ENCODE measurements around the gene IFT25. TPM values are rescaled to one million over a fixed set of nuclear protein-coding genes. Genes with fewer than 3 reads are reported as not detected.
A peak's percentile ranks its signal among the peaks of the same experiment; 100 is the strongest.

IFT25 gene
- total and polyA plus RNA-seq, 2 of the 13 experiments (the other 11 are each of a cell fraction or from before 2014, with no cell fraction given), result 19.7 to 48.0 TPM

GRCh38 chr1:53911442-53911841, 34.1 kb downstream of the IFT25 start:
- Histone ChIP-seq H3K79me2 (ENCODE audit: insufficient read depth, low read length) (no peaks in the 10 kb centered on the region), H3K9me3 (ENCODE audit: low read length) (no peaks in the 10 kb centered on the region), H4K20me1 (ENCODE audit: insufficient read depth, low read length) (no peaks in the 10 kb centered on the region), H3K27me3 (ENCODE audit: control insufficient read depth in 1 of 2, insufficient read depth in 2 of 2, low read length in 2 of 2) (no peaks in the 10 kb centered on the region), H2AFZ (ENCODE audit: low read length) (no peak overlapping the region), H3K9ac (ENCODE audit: insufficient read depth, low read depth, low read length) (no peak overlapping the region), H3K4me2 (ENCODE audit: low read depth, low read length) (no peak overlapping the region), H3K4me1 (ENCODE audit: insufficient read depth, low read length) (peaks cover 57% of the 10 kb centered on the region), H3K4me3 (replicated peaks in 1 of 3; ENCODE audit: insufficient read depth in 1 of 3, low read depth in 2 of 3, low read length in 3 of 3) (no peak overlapping the region), H3K27ac (ENCODE audit: extremely low read length, insufficient read depth, low read length) (no peak overlapping the region), H3K36me3 (replicated peaks in 1 of 2; ENCODE audit: control insufficient read depth in 1 of 2, insufficient read depth in 2 of 2, low read length in 2 of 2) (no peaks in the 10 kb centered on the region; a peak in 1 of 5 replicates)
- ChIA-PET CTCF (ENCODE audit: low intra/inter-chr PET ratio, low total read pairs) (no interaction called here), POLR2A (no interaction called here)
- in situ Hi-C loops (cut with HindIII; ENCODE audit: extremely low pct_ligation_motif_present, low pct_unique_long_range_greater_than_20kb) (no loop called here), intact Hi-C loops (cut with micrococcal nuclease; ENCODE audit: unreplicated experiment) (no loop called here)
- FAIRE-seq (no peak), ATAC-seq (no peak), DNase-seq (ENCODE audit: low spot score) (no peak)
- no TSS peak for BruUV-seq (replicated peaks)
- TF ChIP-seq ZNF629 (CRISPR knock-in tag; conservative IDR thresholded peaks at IDR 0.05) (peak; percentile 58), SOX6 (IDR thresholded peaks at IDR 0.05) (no peak), SOX6 (CRISPR knock-in tag; IDR thresholded peaks at IDR 0.05) (no peak), ZNF768 (CRISPR knock-in tag; IDR thresholded peaks at IDR 0.05) (no peak)
- 100% methylated on average over 4 of the region's 4 CpGs for WGBS (ENCODE audit: low lambda C conversion rate)

GRCh38 chr1:53909946-53910345, 35.6 kb downstream of the IFT25 start:
- 50% methylated on average over 1 of the region's 3 CpGs for WGBS (ENCODE audit: low lambda C conversion rate)
- Histone ChIP-seq H3K4me1 (ENCODE audit: insufficient read depth, low read length) (peaks cover 58% of the 10 kb centered on the region), H3K4me3 (replicated peaks in 1 of 3; ENCODE audit: insufficient read depth in 1 of 3, low read depth in 2 of 3, low read length in 3 of 3) (no peak overlapping the region), H3K9me3 (ENCODE audit: low read length) (no peaks in the 10 kb centered on the region), H3K27me3 (ENCODE audit: control insufficient read depth in 1 of 2, insufficient read depth in 2 of 2, low read length in 2 of 2) (no peaks in the 10 kb centered on the region), H4K20me1 (ENCODE audit: insufficient read depth, low read length) (no peaks in the 10 kb centered on the region), H3K79me2 (ENCODE audit: insufficient read depth, low read length) (no peaks in the 10 kb centered on the region), H3K4me2 (ENCODE audit: low read depth, low read length) (no peak overlapping the region), H3K27ac (ENCODE audit: extremely low read length, insufficient read depth, low read length) (no peak overlapping the region), H3K9ac (ENCODE audit: insufficient read depth, low read depth, low read length) (no peak overlapping the region), H3K36me3 (replicated peaks in 1 of 2; ENCODE audit: control insufficient read depth in 1 of 2, insufficient read depth in 2 of 2, low read length in 2 of 2) (no peaks in the 10 kb centered on the region; a peak in 1 of 5 replicates), H2AFZ (ENCODE audit: low read length) (no peak overlapping the region)
- BruUV-seq (replicated peaks), result no TSS peak
- ATAC-seq, result peak; percentile 69
- ChIA-PET CTCF (ENCODE audit: low intra/inter-chr PET ratio, low total read pairs) (no interaction called here), POLR2A (interaction anchor here (1.0 to 2.0 kb wide), 5 partner anchors 9 to 35 kb away, joined by 4 to 21 read pairs (median 9); partner anchors contain the start of genes DIO1, IFT25 and YIPF1)
- intact Hi-C loops (cut with micrococcal nuclease; ENCODE audit: unreplicated experiment), result no loop called here
- peak; percentile 42 for FAIRE-seq
- in situ Hi-C loops (cut with HindIII; ENCODE audit: extremely low pct_ligation_motif_present, low pct_unique_long_range_greater_than_20kb), result no loop called here
- DNase-seq (ENCODE audit: low spot score), result peak; percentile 64
- peak; percentile 63; the same call in 1 of the 2 replicates for TF ChIP-seq NR2F2 (IDR thresholded peaks at IDR 0.05; ENCODE audit: borderline replicate concordance, low read depth)
- 0 out of 2 replicates have a peak, but pooled peaks have one; percentile 20 for TF ChIP-seq FOXO1 (CRISPR knock-in tag; IDR thresholded peaks at IDR 0.05)
- TF ChIP-seq HMG20B (CRISPR knock-in tag; conservative IDR thresholded peaks at IDR 0.05), result peak; percentile 97
- no peak for TF ChIP-seq SOX6 (IDR thresholded peaks at IDR 0.05)
- TF ChIP-seq SOX6 (CRISPR knock-in tag; IDR thresholded peaks at IDR 0.05), result peak; percentile 40; the same call in 1 of the 2 replicates
- TF ChIP-seq SALL1 (CRISPR knock-in tag; IDR thresholded peaks at IDR 0.05), result peak; percentile 44
- peak; percentile 70 for TF ChIP-seq ARID3A (IDR thresholded peaks at IDR 0.05; ENCODE audit: low read depth, low read length)
- TF ChIP-seq DPF2 (CRISPR knock-in tag; IDR thresholded peaks at IDR 0.05; ENCODE audit: borderline replicate concordance, low read depth), result 0 out of 2 replicates have a peak, but pooled peaks have one; percentile 9
- no peak for TF ChIP-seq ZBTB10 (CRISPR knock-in tag; IDR thresholded peaks at IDR 0.05; ENCODE audit: borderline replicate concordance)
- TF ChIP-seq NR2F6 (IDR thresholded peaks at IDR 0.05), result peak; percentile 81
- TF ChIP-seq NR2F6 (CRISPR knock-in tag; IDR thresholded peaks at IDR 0.05), result peak; percentile 81
- TF ChIP-seq TCF12 (IDR thresholded peaks at IDR 0.05), result no peak
- no peak for TF ChIP-seq TCF12 (CRISPR knock-in tag; IDR thresholded peaks at IDR 0.05)
- peak; percentile 25; the same call in 1 of the 2 replicates for TF ChIP-seq GATAD2A (CRISPR knock-in tag; IDR thresholded peaks at IDR 0.05)
- TF ChIP-seq CEBPB (IDR thresholded peaks at IDR 0.05; ENCODE audit: borderline replicate concordance, low read depth, low read length), result peak; percentile 59; the same call in 1 of the 2 replicates

Measured in HepG2 (cell line).